Right lobe of liver (tissue), 4 donors: Measurements from ENCODE around the gene CSPG5.

Experiments used
- CTCF ChIP-seq, 4 donors: fragments of 200-600 bp in 3 of 4; fragments of 450-650 bp in 1 of 4; IDR thresholded peaks; one replicate each; pipeline versions ENCODE4 v1.5.1 to v1.8.0; 2016 to 2022; ENCODE audit warnings: antibody characterized with exemption in 4 of 4, mild to moderate bottlenecking in 2 of 4
- POLR2A ChIP-seq: fragments of 450-650 bp; IDR thresholded peaks from one replicate; pipeline ENCODE4 v1.6.1; 2017; ENCODE audit warnings: antibody characterized with exemption, mild to moderate bottlenecking
- donor health status: DM: no; HTN: no; CAD: no.
- donor health status: DM: no; HTN: no; CAD: no.
- donor health status: DM: no; HTN: yes; CAD: no.

- TF ChIP-seq POLR2A (no peak), CTCF (IDR thresholded peaks at IDR 0.05) (no peak)
Observed at GRCh38 chr3:47581422-47581821, 2.8 kb upstream of the CSPG5 start.
